GM19240 (cell line): Measurements from ENCODE around the gene ACBD7.
A peak's percentile ranks its signal among the peaks of the same experiment; 100 is the strongest.

ENCODE experiments used
- DNase-seq: peaks from one replicate; pipeline ENCODE4 v3.0.0; 2011; ENCODE audit warnings: low spot score; ENCODE audit not compliant: insufficient read length

ACBD7 gene

DNA sequence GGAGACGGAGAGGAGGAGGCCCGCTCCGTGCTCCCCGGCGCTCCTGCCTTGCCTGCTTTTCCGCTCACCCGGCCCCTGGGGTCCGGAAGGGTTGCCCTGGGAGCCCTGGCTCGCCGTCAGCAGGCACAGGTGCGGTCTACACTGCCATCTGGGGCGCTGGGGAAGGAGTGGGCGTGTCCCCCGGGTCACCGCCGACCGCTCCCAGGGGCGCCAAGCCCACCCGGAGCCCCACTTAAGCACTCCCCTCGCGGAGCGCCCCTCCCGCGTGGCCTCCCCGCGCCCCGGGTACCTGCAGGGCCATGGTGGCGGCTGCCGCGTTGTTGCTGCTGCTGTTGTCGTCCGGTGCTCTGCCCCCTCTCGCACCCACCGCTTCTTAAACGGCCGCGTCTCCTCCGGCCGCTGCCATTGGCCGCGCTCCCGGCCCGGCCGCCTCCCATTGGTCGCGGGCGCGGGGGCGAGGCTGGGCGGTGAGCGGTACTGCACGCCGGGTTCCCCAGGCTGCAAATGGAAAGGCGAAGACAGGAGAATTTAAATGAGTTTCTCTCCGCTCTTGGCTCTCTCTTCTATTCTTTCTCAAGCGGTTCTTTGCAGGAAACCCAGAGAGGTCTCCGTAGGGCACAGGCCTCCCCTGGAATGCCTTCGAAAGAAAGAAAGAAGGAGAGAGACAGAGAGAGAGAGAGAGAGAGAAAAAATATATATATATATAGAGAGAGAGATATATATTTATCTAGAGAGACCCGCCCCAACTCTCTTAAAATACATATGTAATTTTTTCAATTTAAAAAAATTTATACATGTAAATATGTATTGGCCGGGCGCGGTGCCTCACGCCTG is at the start of gene ACBD7:
TSS of gene ACBD7 (minus strand) at position 349 of the 834 bp plus-strand sequence. CDS start at position 301, 48 bp downstream.
- DNase-seq: peak; percentile 82

DNA sequence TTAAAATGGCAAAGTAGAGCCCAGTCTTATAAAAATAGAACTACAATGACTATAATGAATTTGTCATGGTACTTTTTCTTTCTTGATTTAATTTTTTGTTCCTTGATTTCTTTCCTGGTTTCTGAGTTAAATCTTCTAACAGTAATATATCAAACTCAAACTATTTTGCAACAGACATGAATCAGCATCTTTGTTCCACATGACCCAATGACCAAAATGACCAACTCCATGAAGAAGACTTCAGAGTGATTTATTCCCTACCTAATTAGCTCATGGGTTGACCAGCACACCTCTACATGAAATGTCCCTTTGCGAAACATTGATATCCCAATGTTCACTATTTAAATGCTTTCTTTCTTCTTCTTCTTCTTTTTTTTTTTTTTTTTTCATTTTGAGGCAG is 49.1 kb upstream of the ACBD7 start:
- no peak for DNase-seq

DNA sequence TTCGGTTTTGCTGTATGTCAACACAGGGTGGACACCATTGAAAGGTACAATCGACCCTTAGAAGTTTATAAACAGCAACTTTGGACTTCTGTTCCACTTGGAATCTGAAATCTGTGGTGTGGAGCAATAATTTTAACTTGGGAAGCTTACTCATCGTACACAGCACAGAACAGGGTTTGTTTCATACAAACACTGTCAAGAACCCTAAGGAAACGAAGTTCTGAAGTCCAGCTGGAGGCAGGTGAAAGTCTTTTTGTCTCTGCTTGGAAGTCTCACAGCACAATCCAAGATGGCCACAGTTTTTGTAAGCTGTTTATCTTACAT is 48.4 kb upstream of the ACBD7 start:
- no peak for DNase-seq

DNA sequence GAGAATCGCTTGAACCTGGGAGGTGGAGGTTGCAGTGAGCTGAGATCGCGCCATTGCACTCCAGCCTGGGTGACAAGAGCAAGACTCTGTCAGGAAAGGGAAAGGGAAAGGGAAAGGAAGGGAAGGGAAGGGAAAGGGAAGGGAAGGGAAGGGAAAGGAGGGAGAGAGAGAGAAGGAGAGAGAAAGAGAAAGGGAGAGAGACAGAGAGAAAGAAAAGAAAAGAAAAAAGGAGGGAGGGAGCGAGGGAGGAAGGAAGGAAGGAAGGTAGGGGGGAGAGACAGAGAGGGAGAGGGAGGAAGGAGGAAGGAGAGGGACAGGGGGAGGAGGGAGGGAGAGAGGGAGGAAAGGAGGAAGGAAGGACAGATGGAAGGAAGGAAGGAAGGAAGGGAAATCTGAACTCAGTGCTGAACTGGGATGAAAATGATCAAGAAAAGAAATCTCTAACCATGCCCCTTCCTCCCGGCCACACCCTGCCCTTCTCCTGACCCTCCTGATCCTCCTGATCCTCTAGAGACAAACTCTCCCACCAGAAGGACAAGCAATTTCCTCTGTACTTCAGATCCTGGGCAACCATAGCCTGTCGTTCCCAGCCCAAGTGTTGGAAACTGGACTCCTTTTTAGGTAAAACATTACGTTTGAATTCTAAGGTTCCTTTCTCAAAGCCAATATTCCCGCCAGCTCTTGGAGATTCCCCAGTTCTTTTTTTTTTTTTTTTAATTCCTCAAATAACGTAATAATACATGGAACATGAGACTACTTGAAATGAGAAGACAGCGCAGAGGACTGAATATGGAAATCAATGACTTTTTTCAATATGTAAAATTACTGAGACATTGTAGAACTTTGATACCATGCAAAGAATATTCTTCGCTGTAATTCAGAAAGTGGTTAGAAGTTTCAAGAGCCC is 47.8 kb upstream of the ACBD7 start:
- DNase-seq: no peak

DNA sequence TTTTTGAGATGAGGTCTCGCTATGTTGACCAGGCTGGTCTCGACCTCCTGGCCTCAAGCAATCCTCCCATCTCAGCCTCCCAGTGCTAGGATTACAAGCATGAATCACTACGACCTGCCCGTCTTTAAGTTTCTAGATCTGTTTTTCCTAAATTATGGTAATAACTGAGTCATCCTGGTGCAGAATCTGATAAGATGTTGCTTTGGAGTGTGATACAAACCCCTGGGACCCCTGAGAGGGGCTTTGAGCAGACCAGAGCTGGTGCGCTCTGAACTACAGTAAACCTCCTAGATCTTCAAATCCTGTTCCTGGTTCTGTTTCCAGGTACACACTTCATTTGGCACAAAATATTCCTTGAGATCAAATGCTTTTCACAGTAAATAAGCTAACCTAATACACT is 42.8 kb upstream of the ACBD7 start:
- no peak for DNase-seq

DNA sequence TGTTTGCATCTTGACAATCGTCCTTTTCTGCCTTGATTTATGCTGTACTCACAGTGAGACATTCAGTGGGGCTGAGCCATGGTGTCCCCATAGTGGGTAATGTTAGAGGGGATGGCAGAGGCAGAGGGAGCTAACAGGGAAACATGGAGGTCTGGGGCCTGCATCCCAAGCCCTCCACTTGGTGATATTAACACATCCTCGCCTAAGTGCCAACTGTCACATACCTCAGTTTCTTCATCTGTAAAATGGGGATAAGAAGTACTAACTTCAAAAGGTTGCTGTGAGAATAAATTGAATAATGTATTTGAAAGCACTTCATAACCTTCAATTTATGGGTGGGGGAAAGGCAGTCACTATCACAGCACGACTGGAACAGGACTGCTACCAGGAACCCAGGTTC is 36.3 kb upstream of the ACBD7 start:
- DNase-seq: no peak

DNA sequence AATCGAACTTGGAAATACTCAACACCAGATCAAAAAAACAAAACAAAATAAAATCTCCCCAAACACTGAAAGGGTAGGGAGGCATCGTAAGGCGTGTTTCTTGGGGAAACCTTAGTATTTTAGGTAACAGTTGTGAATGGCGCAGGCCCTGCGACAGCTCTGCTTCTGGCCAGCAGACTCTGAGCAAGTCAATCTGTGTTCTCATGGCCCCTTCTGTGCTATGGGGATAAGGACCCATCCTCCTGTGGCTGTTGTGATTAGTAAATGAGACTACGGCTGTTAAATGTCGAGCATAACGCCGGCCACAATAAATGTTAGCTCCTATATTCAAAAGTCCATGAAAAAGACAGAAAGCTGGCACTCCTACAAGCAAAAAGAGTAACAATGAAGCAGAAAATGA is 35.6 kb upstream of the ACBD7 start:
- DNase-seq: no peak

DNA sequence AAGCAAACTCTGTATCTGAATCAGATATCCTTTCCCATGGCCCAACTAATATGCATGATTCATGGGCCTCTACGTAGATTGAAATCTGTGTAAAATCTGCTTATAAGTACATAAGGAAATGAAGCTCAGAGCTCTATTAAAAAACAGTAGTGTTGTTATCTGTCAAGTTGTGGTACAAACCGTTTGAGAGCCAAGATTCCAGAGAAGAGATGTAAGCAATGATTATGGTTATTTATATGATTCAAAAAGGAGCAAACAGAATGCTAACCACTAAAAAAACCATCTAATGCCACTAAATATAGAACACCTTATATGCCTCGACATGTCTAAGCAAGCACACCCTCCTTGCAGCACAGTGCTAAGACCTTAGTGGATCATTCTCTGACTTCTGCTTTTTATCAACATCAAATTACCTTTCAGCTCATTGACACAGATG is 35.2 kb upstream of the ACBD7 start:
- no peak for DNase-seq

DNA sequence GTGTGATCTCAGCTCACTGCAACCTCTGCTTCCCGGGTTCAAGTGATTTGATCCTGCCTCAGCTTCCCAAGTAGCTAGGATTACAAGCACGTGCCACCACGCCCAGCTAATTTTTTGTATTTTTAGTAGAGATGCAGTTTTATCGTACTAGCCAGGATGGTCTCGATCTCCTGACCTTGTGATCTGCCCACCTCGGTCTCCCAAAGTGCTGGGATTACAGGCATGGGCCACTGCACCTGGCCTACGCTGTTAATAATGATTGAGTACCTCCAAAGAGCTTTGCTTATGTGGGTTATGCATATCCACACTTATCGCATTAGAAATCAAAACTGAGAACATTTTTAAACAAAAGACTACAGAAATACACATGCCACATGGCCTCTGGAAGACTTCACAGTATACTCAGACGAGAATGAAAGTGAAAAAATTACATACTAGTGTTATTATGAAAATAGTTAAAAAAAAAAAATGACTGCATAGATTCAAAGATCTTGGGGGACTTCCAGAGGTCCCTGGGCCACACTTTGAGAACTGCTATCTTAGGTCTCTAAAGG is 34.0 kb upstream of the ACBD7 start:
- peak; percentile 41 for DNase-seq

DNA sequence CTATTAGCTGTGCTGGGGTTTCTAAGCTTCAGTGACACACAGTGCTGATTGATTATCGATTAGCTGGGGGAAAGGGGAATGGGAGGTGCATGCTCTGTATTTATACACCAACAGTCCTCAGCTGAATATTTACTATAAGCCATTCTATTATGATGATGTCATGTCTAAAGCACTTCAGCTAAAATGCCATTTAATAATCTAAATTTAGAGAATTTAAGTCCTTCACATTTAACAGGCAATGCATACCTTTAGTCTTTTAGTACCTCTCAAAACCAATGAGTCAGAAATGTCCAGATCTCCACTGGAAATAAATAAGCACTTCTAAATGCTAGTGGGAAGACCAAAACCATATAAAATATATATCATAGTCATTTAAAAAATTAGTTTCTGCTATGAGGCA is 33.1 kb upstream of the ACBD7 start:
- DNase-seq: no peak

DNA sequence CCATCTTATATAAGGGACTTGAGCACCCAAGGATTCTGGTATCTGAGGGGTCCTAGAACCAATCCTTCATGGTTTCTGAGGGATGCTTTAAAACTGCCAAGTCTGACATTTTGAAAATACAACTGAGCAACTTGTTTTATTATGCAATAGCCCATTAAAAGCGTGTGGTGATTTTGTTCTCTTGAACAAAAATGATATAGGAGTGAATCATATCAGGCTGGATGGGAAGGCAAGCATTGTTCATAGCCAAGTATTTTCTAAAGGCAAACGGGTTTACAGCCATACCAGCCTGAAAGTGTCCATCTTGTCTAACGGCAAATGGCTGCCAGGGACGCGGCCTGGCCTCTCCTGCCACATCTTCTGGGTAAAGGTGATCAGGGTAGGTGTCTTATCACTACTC is 31.9 kb upstream of the ACBD7 start:
- no peak for DNase-seq

DNA sequence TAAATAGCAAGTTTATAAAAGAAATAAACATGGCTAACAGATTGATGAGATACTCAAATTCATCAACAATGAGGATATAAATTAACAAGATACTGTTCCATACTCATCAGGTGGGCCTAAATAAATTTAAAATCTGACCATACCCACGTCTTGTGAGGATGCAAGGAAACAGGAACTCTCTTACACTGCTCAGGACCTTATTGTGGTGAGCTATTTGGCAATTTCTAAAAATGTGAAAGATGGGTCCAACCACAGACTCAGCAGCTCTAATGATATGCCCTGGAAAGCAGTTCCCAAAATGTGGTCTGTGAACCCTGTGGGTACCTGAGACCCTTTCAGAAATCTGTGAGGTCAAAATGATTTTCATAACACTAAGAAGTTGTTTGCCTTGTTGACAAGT is 30.0 kb upstream of the ACBD7 start:
- DNase-seq: no peak

DNA sequence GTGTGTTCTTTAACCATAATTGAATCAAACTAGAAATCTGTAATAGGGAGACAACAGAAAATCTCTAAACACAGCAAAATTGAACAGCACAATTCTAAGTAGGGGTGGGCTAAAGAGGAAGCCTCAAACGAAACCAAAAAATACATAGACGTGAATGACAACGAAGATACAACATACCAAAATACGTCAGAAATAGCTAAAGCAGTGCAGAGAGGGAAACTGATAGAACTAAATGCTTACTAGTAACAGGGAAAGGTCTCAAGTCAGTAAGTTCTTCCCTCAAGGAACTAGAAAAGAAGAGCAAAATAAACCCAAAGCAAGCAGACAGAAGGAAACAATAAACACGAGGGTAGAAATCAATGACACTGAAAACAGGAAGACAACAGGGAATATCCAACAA is 27.6 kb upstream of the ACBD7 start:
- DNase-seq: no peak

DNA sequence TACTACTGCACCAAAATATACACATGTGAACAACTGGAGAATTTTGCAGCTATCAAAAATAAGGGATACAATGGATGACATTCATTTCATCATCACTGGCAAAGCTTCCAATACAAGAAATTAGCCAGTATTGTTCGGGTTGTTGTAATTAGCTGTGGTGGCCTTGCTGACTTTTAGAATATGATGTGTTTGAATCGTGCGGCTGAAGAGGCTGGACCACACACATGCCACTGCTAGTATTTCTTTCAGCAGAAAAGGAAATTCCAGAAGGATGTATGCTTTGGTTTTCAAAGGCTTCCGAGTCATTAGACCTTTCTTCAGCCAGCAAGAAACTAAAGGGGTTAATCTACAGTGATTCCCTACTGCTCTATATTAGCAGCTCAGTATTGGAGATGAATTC is 25.2 kb upstream of the ACBD7 start:
- DNase-seq: no peak

DNA sequence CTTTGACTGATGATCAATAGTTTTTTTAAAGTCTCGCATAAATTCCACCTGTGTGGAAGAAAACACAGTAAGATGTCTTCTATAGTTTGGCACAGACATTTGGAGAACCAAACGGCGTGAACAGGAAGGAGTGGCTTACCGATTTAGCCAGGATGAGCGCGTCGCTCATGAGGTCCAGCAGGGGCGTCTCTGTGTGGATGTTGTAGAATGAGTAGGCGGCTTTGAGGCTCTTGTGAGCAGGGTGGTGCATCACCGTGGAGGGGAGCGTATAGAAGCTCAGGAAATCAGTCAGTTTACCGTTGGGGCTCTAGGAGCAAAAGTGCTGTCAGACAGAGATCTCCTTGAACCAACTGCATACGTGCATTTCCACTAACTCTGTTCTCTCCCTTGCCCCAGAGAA is 24.1 kb upstream of the ACBD7 start:
- no peak for DNase-seq

DNA sequence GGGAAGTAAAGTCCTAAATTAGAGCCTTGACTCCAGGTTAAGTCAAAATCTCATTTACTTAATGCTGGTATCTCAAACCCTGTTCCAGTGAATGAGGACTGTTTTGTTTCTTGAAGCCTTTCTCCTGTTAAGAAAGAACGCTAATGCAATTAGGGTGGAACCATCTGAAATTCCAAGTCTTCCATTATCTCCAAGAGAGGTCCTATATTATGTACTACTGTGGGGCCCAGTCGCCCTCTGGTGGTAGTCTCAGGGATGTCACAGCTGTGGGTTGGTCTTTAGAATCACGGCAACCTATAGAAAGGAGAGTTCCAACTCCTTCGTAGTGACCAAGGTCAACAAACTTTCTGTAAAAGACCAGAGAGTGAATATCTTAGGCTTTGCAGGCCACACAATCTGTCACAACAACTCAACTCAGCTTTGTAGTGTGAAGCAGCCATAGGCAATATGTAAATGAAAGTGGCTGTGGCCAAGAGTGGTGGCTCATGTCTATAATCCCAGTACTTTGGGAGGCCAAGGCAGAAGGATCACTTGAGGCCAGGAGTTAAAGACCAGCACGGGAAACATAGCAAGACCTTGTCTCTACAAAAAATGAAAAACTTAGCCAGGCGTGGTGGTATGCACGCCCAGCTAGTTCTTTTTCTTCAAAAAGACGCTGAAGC is 17.9 kb upstream of the ACBD7 start:
- no peak for DNase-seq

DNA sequence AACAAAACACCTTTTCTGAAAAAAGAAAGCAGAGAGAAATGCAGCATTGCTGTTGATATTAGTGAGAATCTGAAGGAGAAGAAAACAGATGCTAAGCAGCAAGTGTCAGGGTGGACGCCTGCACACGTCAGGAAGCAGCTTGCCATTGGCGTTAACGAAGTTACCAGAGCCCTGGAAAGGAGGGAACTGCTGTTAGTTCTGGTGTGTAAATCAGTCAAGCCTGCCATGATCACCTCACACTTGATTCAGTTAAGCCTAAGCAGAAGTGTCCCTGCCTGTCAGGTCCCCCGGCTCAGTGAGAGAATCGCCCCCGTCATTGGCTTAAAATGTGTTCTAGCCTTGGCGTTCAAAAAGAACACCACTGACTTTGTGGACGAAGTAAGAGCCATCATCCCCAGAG is 14.9 kb upstream of the ACBD7 start:
- DNase-seq: no peak

DNA sequence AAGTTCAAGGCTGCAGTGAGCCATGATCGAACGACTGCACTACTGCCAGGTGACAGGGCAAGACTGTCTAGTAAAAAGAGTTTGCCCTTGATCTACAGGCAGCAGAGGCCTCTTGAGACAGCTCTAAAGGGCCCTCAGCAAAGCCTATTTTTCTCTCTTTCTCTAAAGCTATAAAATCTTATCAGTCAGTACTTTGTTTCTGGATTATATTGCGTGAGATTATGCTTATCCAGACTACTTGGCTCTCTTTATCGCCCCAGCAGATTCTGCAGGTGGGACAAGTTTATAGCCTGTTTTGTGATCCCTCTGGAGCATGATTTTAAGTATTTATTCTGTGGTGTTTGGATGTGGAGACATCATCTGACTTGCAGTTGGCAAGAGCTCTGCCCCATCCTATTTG is 11.3 kb upstream of the ACBD7 start:
- no peak for DNase-seq

DNA sequence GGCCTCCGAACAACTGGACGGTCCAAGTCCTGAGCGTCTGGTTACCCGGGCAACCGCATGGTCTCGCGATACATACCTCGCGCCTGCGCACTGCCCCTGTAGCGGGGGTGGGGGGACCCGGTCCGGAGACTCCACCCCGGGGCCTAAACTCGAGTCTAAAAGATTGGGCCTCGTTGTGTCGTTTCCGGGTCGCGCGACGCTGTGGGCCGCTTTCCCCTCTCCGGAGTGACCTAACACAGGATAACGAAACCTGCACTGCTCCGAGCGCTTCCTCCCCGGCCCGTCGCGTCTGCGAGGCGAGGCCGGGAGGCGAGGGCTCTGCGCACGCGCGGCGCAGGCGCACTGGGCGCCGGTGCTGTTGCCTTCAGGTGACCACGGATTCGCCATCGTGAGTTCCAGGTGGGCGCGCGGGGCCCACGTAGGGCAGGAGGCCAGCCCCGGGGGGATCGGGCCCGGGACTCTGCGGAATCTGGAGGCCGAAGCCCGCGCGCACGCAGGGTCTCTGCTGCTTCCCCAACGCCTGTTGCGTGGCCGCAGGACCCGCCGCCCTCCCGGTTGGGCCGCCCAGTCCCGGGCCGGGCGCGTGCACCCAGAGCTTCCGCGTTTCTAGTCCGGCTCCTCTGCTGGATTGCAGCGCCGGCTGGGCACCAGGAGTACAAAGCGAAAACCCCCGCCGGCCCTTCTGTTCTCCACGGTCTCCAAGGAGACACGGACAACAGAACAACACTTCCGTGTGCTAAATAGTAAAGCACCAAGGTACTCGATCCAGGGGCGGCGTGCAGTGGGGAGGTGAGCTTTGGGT is 8.6 kb upstream of the ACBD7 start, which contains the start of gene RPP38:
TSS of gene RPP38 (plus strand) at position 345 of the 802 bp plus-strand sequence. CDS start 5,960 bp downstream, outside the sequence.
- DNase-seq: peak; percentile 87

DNA sequence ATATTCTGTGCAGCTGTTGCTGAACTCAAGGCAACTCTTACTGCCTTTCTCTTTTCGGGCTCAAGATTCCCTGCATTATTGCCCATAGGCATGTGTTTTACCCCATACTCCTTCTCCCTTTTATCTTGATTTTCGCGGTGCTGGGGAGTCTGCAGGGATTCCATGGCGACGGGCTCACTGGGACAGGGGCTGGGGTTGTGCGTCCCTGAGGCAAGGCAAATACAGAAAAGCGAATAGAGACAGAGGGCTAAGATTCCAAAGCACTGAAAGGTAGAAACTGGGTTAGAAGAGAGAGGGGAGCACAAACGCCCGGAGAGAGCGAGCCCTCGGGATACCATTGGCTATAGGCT is 8.1 kb upstream of the ACBD7 start:
- no peak for DNase-seq

DNA sequence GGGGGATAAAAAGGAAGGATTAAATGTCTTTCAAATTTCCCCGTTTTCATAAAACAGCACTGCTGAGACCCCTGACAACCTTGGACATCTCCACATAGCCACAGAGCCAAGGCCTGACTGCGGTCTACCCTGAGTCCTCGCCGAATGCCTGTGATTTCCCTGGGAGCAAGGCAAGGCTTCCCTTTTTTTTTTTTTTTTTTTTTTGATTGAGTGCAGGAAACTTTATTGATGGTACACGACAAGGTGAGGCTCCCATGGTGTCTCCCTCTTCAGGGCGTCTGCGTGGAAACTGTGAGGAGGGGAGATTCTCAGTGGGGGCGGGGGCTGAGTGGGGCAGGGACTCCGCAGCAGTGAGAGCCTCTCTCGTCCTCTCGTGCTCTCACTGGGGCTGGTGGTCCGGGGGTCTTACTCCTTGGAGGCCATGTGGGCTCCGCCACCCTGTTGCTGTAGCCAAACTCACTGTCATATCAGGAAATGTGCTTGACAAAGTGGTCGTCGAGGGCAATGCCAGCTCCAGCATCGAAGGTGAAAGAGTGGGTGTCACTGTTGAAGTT is 4.4 kb upstream of the ACBD7 start:
- no peak for DNase-seq
